ENCODE data around the gene NYAP1.
"Not testable (repeated sequence)": the region's sequence is repeated elsewhere in the genome, so short reads cannot be mapped to it uniquely, and the experiment has no call there.

NYAP1 gene

GRCh38 chr7:100483722-100484672 lies at the start of gene NYAP1:
TSS of gene NYAP1 (plus strand) at chr7:100483927. CDS start at chr7:100485312, 1,385 bp downstream.
- no peak; the same call in 1 of the 2 replicates for TF ChIP-seq CTCF (conservative IDR thresholded peaks at IDR 0.05)
- TF ChIP-seq ZFX (IDR thresholded peaks at IDR 0.05), result no peak

GRCh38 chr7:100434297-100435144 lies 49.2 kb upstream of the NYAP1 start:
- peak overlapping the region; percentile 96 for H3K27ac ChIP-seq
- no peak for TF ChIP-seq CTCF (conservative IDR thresholded peaks at IDR 0.05)
- no peak for TF ChIP-seq ZFX (IDR thresholded peaks at IDR 0.05)

More at GRCh38 chr7:100483722-100484672, at the start of gene NYAP1:
- H3K27ac ChIP-seq, result no peak within 1 kb of the TSS

GRCh38 chr7:100435401-100436304 lies 48.1 kb upstream of the NYAP1 start:
- TF ChIP-seq CTCF (conservative IDR thresholded peaks at IDR 0.05), result no peak
- peak; percentile 96 for TF ChIP-seq ZFX (IDR thresholded peaks at IDR 0.05)
- peak overlapping the region; percentile 96 for H3K27ac ChIP-seq

GRCh38 chr7:100437150-100438100 lies 46.3 kb upstream of the NYAP1 start:
- H3K27ac ChIP-seq, result peak overlapping the region; percentile 96
- TF ChIP-seq ZFX (IDR thresholded peaks at IDR 0.05), result no peak
- TF ChIP-seq CTCF (conservative IDR thresholded peaks at IDR 0.05), result no peak

- TF ChIP-seq ZFX (IDR thresholded peaks at IDR 0.05) (no peak), CTCF (conservative IDR thresholded peaks at IDR 0.05) (no peak)
- H3K27ac ChIP-seq, result no peak overlapping the region
Measured at GRCh38 chr7:100438172-100438571, 45.6 kb upstream of the NYAP1 start.

- not testable (repeated sequence) for H3K27ac ChIP-seq
Measured at GRCh38 chr7:100438731-100439130, 45.0 kb upstream of the NYAP1 start.

- H3K27ac ChIP-seq, result not testable (repeated sequence)
Measured at GRCh38 chr7:100439244-100439643, 44.5 kb upstream of the NYAP1 start.

Data from C4-2B (cell line).